ENCODE data around the gene CLSTN1. TPM values are rescaled to one million over a fixed set of nuclear protein-coding genes. Genes with fewer than 3 reads are reported as not detected.

CLSTN1 gene
- total RNA-seq, 1 experiment from 2014 or later = 119 TPM

DNA sequence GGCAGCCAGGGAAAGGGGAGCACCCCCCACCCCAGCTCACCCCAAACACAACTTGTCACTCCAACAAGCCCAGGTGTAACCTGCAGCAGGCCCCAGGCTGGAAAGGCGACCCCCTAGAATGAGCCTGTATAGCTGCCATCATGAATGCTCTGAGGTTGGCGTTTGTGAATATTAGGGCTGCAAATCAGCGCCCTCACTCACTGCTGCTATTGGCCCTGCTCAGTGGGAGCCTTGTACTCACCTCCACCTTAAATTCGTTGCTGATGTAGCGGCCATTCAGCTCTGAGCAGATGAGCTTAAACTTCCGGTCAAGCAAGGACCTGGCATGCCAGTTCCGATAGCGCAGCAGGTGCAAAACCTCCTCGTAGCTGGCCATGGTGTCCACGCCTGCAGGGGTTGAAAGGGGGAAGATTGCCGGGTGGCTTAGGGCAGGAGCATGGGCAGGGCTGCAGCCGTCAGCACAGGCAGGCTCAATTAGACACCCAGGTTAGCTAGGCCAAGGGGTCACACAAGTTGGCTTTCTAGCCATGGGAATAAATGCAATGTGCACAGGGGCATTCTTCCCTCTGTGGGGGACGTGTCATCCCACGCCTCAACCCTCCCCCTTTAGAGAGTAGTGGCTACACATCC is 90.5 kb downstream of the CLSTN1 start:
- POLR2A ChIA-PET = interaction anchor here (0.6 kb wide), 1 partner anchor 402 kb away, joined by 3 read pairs; no protein-coding TSS in a partner anchor
- Mint-ChIP-seq H3K27me3 (ENCODE audit: low read depth) (no peaks in the 10 kb centered on the region), H3K4me3 (no peak overlapping the region), H3K36me3 (peaks cover 81% of the 10 kb centered on the region), H3K4me1 (no peaks in the 10 kb centered on the region), H3K9me3 (peaks cover 13% of the 10 kb centered on the region), H3K27ac (no peak overlapping the region)
- no peak for TF ChIP-seq NR3C1 (CRISPR knock-in tag; conservative IDR thresholded peaks at IDR 0.05; ENCODE audit: low read depth)
- no peak for TF ChIP-seq SMAD4 (CRISPR knock-in tag; IDR thresholded peaks at IDR 0.05)
- TF ChIP-seq, protein P1, sequence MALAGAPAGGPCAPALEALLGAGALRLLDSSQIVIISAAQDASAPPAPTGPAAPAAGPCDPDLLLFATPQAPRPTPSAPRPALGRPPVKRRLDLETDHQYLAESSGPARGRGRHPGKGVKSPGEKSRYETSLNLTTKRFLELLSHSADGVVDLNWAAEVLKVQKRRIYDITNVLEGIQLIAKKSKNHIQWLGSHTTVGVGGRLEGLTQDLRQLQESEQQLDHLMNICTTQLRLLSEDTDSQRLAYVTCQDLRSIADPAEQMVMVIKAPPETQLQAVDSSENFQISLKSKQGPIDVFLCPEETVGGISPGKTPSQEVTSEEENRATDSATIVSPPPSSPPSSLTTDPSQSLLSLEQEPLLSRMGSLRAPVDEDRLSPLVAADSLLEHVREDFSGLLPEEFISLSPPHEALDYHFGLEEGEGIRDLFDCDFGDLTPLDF (CRISPR knock-in tag; IDR thresholded peaks at IDR 0.05) = no peak
- TF ChIP-seq ZNF263 (CRISPR knock-in tag; IDR thresholded peaks at IDR 0.05; ENCODE audit: low read depth) = no peak
- no peak for TF ChIP-seq ZNF219 (CRISPR knock-in tag; IDR thresholded peaks at IDR 0.05; ENCODE audit: borderline replicate concordance)
- no peak for TF ChIP-seq TEAD4 (CRISPR knock-in tag; IDR thresholded peaks at IDR 0.05)
- TF ChIP-seq, protein P2, sequence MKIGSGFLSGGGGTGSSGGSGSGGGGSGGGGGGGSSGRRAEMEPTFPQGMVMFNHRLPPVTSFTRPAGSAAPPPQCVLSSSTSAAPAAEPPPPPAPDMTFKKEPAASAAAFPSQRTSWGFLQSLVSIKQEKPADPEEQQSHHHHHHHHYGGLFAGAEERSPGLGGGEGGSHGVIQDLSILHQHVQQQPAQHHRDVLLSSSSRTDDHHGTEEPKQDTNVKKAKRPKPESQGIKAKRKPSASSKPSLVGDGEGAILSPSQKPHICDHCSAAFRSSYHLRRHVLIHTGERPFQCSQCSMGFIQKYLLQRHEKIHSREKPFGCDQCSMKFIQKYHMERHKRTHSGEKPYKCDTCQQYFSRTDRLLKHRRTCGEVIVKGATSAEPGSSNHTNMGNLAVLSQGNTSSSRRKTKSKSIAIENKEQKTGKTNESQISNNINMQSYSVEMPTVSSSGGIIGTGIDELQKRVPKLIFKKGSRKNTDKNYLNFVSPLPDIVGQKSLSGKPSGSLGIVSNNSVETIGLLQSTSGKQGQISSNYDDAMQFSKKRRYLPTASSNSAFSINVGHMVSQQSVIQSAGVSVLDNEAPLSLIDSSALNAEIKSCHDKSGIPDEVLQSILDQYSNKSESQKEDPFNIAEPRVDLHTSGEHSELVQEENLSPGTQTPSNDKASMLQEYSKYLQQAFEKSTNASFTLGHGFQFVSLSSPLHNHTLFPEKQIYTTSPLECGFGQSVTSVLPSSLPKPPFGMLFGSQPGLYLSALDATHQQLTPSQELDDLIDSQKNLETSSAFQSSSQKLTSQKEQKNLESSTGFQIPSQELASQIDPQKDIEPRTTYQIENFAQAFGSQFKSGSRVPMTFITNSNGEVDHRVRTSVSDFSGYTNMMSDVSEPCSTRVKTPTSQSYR (CRISPR knock-in tag; IDR thresholded peaks at IDR 0.05) = no peak
- TF ChIP-seq ZNF317 (CRISPR knock-in tag; IDR thresholded peaks at IDR 0.05; ENCODE audit: borderline replicate concordance, low read depth) = no peak
- no peak for TF ChIP-seq OVOL2 (CRISPR knock-in tag; IDR thresholded peaks at IDR 0.05; ENCODE audit: borderline replicate concordance)
- CTCF ChIA-PET = interaction anchor here (1.3 to 5.6 kb wide), 2 partner anchors 12 to 118 kb away, joined by 6 to 28 read pairs; no protein-coding TSS in a partner anchor
- no peak for DNase-seq (ENCODE audit: low spot score)
- no peak for ATAC-seq

DNA sequence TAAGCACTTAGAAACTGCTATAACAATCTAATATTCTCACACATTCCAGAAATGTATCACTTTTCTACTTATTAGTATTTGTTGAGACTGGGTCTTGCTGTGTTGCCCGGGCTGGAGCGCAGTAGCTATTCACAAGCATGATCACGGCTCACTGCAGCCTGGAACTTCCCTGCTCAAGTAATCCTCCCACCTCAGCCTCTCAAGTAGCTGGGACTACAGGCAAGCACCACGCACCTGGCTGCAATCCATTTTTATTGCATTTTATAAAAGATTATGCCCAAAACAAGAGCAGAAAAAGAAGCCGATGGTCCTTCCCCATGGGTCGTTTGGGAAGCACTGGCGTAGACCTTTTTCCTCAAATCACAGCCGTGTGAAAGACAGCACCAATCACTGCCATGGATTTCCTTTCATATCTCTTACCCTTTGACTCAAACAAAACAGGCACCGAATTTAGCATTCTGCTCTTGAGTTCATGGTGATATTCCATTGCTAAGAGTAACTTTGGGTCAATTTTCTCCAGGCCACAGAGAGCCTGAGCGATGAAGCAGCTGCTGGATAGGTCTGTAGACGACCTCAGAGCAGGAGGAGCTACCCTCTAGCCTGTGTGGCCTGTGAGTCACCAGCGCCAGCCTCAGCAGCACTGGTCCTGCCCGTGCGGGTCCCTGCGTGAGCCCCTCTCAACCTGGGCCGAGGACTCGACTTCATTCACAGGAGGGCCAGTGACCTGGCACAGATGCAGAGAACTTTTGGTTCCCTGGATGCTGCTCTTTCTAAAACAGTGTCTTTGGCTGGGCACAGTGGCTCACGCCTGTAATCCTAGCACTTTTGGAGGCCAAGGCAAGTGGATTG is 91.4 kb downstream of the CLSTN1 start:
- no peak overlapping the region for H3K27ac Mint-ChIP-seq
- ATAC-seq (no peak), DNase-seq (ENCODE audit: low spot score) (no peak)
- TF ChIP-seq TEAD4 (CRISPR knock-in tag; IDR thresholded peaks at IDR 0.05) (no peak), ZNF317 (CRISPR knock-in tag; IDR thresholded peaks at IDR 0.05; ENCODE audit: borderline replicate concordance, low read depth) (no peak), JUN (CRISPR knock-in tag; IDR thresholded peaks at IDR 0.05) (no peak), EMX1 (CRISPR knock-in tag; IDR thresholded peaks at IDR 0.05) (no peak), RORB (CRISPR knock-in tag; IDR thresholded peaks at IDR 0.05) (no peak), ETV6 (CRISPR knock-in tag; IDR thresholded peaks at IDR 0.05) (no peak), NFATC4 (CRISPR knock-in tag; IDR thresholded peaks at IDR 0.05) (no peak), ZNF423 (CRISPR knock-in tag; IDR thresholded peaks at IDR 0.05) (no peak), JAZF1 (CRISPR knock-in tag; IDR thresholded peaks at IDR 0.05) (no peak)
- TF ChIP-seq, protein P3, sequence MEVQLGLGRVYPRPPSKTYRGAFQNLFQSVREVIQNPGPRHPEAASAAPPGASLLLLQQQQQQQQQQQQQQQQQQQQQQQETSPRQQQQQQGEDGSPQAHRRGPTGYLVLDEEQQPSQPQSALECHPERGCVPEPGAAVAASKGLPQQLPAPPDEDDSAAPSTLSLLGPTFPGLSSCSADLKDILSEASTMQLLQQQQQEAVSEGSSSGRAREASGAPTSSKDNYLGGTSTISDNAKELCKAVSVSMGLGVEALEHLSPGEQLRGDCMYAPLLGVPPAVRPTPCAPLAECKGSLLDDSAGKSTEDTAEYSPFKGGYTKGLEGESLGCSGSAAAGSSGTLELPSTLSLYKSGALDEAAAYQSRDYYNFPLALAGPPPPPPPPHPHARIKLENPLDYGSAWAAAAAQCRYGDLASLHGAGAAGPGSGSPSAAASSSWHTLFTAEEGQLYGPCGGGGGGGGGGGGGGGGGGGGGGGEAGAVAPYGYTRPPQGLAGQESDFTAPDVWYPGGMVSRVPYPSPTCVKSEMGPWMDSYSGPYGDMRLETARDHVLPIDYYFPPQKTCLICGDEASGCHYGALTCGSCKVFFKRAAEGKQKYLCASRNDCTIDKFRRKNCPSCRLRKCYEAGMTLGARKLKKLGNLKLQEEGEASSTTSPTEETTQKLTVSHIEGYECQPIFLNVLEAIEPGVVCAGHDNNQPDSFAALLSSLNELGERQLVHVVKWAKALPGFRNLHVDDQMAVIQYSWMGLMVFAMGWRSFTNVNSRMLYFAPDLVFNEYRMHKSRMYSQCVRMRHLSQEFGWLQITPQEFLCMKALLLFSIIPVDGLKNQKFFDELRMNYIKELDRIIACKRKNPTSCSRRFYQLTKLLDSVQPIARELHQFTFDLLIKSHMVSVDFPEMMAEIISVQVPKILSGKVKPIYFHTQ (CRISPR knock-in tag; IDR thresholded peaks at IDR 0.05) = no peak
- TF ChIP-seq, protein P4, sequence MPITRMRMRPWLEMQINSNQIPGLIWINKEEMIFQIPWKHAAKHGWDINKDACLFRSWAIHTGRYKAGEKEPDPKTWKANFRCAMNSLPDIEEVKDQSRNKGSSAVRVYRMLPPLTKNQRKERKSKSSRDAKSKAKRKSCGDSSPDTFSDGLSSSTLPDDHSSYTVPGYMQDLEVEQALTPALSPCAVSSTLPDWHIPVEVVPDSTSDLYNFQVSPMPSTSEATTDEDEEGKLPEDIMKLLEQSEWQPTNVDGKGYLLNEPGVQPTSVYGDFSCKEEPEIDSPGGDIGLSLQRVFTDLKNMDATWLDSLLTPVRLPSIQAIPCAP (CRISPR knock-in tag; IDR thresholded peaks at IDR 0.05) = no peak
- TF ChIP-seq, protein P5, sequence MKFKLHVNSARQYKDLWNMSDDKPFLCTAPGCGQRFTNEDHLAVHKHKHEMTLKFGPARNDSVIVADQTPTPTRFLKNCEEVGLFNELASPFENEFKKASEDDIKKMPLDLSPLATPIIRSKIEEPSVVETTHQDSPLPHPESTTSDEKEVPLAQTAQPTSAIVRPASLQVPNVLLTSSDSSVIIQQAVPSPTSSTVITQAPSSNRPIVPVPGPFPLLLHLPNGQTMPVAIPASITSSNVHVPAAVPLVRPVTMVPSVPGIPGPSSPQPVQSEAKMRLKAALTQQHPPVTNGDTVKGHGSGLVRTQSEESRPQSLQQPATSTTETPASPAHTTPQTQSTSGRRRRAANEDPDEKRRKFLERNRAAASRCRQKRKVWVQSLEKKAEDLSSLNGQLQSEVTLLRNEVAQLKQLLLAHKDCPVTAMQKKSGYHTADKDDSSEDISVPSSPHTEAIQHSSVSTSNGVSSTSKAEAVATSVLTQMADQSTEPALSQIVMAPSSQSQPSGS (CRISPR knock-in tag; IDR thresholded peaks at IDR 0.05; ENCODE audit: borderline replicate concordance, low read depth) = no peak
- TF ChIP-seq, protein P6, sequence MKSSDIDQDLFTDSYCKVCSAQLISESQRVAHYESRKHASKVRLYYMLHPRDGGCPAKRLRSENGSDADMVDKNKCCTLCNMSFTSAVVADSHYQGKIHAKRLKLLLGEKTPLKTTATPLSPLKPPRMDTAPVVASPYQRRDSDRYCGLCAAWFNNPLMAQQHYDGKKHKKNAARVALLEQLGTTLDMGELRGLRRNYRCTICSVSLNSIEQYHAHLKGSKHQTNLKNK (CRISPR knock-in tag; IDR thresholded peaks at IDR 0.05) = no peak
- TF ChIP-seq, protein P7, sequence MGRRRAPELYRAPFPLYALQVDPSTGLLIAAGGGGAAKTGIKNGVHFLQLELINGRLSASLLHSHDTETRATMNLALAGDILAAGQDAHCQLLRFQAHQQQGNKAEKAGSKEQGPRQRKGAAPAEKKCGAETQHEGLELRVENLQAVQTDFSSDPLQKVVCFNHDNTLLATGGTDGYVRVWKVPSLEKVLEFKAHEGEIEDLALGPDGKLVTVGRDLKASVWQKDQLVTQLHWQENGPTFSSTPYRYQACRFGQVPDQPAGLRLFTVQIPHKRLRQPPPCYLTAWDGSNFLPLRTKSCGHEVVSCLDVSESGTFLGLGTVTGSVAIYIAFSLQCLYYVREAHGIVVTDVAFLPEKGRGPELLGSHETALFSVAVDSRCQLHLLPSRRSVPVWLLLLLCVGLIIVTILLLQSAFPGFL (CRISPR knock-in tag; IDR thresholded peaks at IDR 0.05; ENCODE audit: borderline replicate concordance) = no peak
- peaks cover 77% of the 10 kb centered on the region for H3K36me3 Mint-ChIP-seq
- no peaks in the 10 kb centered on the region for H3K4me1 Mint-ChIP-seq
- H3K27me3 Mint-ChIP-seq (ENCODE audit: low read depth) = no peaks in the 10 kb centered on the region
- peaks cover 13% of the 10 kb centered on the region for H3K9me3 Mint-ChIP-seq
- ChIA-PET POLR2A (no interaction called here), CTCF (interaction anchor here (1.3 to 5.6 kb wide), 2 partner anchors 11 to 117 kb away, joined by 6 to 28 read pairs; no protein-coding TSS in a partner anchor)
- H3K4me3 Mint-ChIP-seq = no peak overlapping the region
